SH-SY5Y (cell line): ENCODE results near the gene MLXIP.

Source experiments
- GATA2 ChIP-seq: IDR thresholded peaks from 2 replicates; pipeline ENCODE4 v1.6.1; 2011; ENCODE audit warnings: mild to moderate bottlenecking, low read depth, low read length
- GATA3 ChIP-seq: IDR thresholded peaks from 2 replicates; pipeline ENCODE4 v1.6.1; 2011; ENCODE audit warnings: low read depth, mild to moderate bottlenecking, low read length, moderate library complexity

DNA sequence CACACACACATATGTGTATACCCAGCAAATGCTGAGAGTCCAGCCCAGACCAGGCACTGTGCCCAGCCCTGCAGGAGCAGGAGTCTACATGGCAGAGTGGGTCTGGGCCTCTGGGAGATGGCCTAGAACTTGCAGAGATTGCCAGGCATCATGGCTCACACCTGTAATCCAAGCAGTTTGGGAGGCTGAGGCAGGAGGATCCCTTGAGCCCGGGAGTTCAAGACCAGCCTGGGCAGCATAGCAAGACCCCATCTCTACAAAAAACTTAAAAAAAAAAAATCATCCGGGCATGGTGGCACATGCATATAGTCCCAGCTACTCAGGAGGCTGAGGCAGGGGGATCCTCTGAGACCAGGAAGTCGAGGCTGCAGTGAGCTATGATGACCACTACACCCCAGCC, 20.8 kb upstream of the MLXIP start:
- no peak for TF ChIP-seq GATA3
- TF ChIP-seq GATA2: no peak
